K562 (cell line): ENCODE data around the gene GOLGA8T. TPM values are rescaled to one million over a fixed set of nuclear protein-coding genes. Genes with fewer than 3 reads are reported as not detected.

Source experiments
- polyA plus RNA-seq, 8 experiments: library from polyadenylated mRNA; depleted of rRNA in 4 of 8; stranded (reverse) in 5 of 8; unstranded in 3 of 8; fragments of >200 nt; fragmentation: Nextera tagmentation in 2 of 8; fragmentation: Illumina TruSeq in 1 of 8; extraction: Ambion mirVana in 2 of 8; extraction: Trizol in 1 of 8; gene quantifications; 2 replicates each; pipeline versions ENCODE4 v1.2.1 to v1.2.3, GENCODE V29; 2011 to 2014; ENCODE audit warnings: inconsistent platforms in 1 of 8, missing spikeins in 1 of 8
- small RNA-seq: library from RNA; depleted of rRNA; stranded (forward); fragments of <200 nt; gene quantifications from one replicate; pipeline ENCODE3, GENCODE V24; 2014
- total RNA-seq, 7 experiments: library from RNA; depleted of rRNA in 6 of 7; stranded (reverse); fragments of >200 nt in 6 of 7; fragmentation: Illumina TruSeq in 2 of 7; extraction: Trizol in 2 of 7; gene quantifications; 2 replicates each; pipeline versions ENCODE4 v1.2.1 to v1.2.3, GENCODE V29; 2011 to 2021; ENCODE audit warnings: low replicate concordance in 1 of 7

Gene GOLGA8T
- total and polyA plus RNA-seq, 9 of the 15 experiments (the other 6 are each of a cell fraction or from before 2014, with no cell fraction given), result not detected

Small RNA genes lying within 50 kb of the gene (small RNA-seq; reads per million reads assigned to genes)
- gene AC120045.2, result not detected
- gene RF00096, result not detected
- not detected for gene RN7SL469P
- not detected for gene RN7SL673P

Other genes starting within 250 kb of the GOLGA8T start
- not detected in 2 replicates for gene GOLGA8J, start 52.1 kb upstream of the GOLGA8T start, total RNA-seq (2014; rRNA removed)
- gene GOLGA8J, start 52.1 kb upstream of the GOLGA8T start, total RNA-seq (2014; rRNA removed; fragmentation: Illumina TruSeq; extraction: Trizol), result not detected in 2 replicates
- not detected in 2 replicates for gene GOLGA8J, start 52.1 kb upstream of the GOLGA8T start, total RNA-seq (2015; rRNA removed; fragmentation: Illumina TruSeq; extraction: Trizol)
- not detected in 2 replicates for gene GOLGA8J, start 52.1 kb upstream of the GOLGA8T start, total RNA-seq (2021)
- not detected in 2 replicates for gene GOLGA8J, start 52.1 kb upstream of the GOLGA8T start, polyA plus RNA-seq (2011; rRNA removed)
- gene GOLGA8J, start 52.1 kb upstream of the GOLGA8T start, polyA plus RNA-seq (2014; fragmentation: Illumina TruSeq; extraction: Trizol), result not detected in 2 replicates
- not detected for gene GOLGA8J, start 52.1 kb upstream of the GOLGA8T start, polyA plus RNA-seq (2014; fragmentation: Nextera tagmentation; extraction: Ambion mirVana)
- not detected in 2 replicates for gene GOLGA8J, start 52.1 kb upstream of the GOLGA8T start, polyA plus RNA-seq (2014; rRNA removed)